H1 (cell line): Measurements from ENCODE around the gene KRTAP10-5.

ENCODE experiments used
- CEBPB ChIP-seq: IDR thresholded peaks from 2 replicates; pipeline ENCODE4 v1.6.1; 2012; ENCODE audit warnings: low read depth, low read length
- CHD2 ChIP-seq: IDR thresholded peaks from 2 replicates; pipeline ENCODE4 v1.6.1; 2012; ENCODE audit warnings: low read length, improper control_type of control experiment
- CTCF ChIP-seq, 3 experiments: IDR thresholded peaks; 1 replicate in 2 of 3; 2 replicates in 1 of 3; pipeline versions ENCODE4 v1.5.1 to v1.6.1; 2011; ENCODE audit warnings: low read length in 3 of 3, mild to moderate bottlenecking in 3 of 3, inconsistent platforms in 2 of 3, low read depth in 1 of 3, moderate library complexity in 1 of 3; ENCODE audit not compliant: insufficient read depth in 1 of 3; ENCODE audit errors: control extremely low read depth in 1 of 3
- RAD21 ChIP-seq, 2 experiments: IDR thresholded peaks in 1 of 2; conservative IDR thresholded peaks in 1 of 2; 2 replicates each; pipeline ENCODE4 v1.6.1; 2011; ENCODE audit warnings: low read depth in 2 of 2, low read length in 2 of 2, improper control_type of control experiment in 1 of 2, inconsistent platforms in 1 of 2, mild to moderate bottlenecking in 1 of 2, moderate library complexity in 1 of 2
- RBBP5 ChIP-seq: IDR thresholded peaks from 2 replicates; pipeline ENCODE4 v1.7.1; 2012; ENCODE audit warnings: low read depth, mild to moderate bottlenecking, inconsistent platforms, low read length, moderate library complexity, borderline replicate concordance
- RXRA ChIP-seq: IDR thresholded peaks from 2 replicates; pipeline ENCODE4 v1.6.1; 2011; ENCODE audit warnings: low read depth, mild to moderate bottlenecking, low read length, moderate library complexity; ENCODE audit not compliant: insufficient read depth
- USF2 ChIP-seq: IDR thresholded peaks from 2 replicates; pipeline ENCODE4 v1.6.1; 2011; ENCODE audit warnings: low read length, improper control_type of control experiment

GRCh38 chr21:44612669-44613229 is 32.3 kb upstream of the KRTAP10-5 start:
- TF ChIP-seq RBBP5 (no peak), CTCF (IDR thresholded peaks at IDR 0.05; ENCODE audit: control extremely low read depth in 1 of 3, insufficient read depth in 1 of 3, low read depth in 1 of 3, low read length in 3 of 3) (no peak), RXRA (no peak), CEBPB (no peak), RAD21 (IDR thresholded peaks at IDR 0.05 in 1 of 2, conservative IDR thresholded peaks at IDR 0.05 in 1 of 2; ENCODE audit: low read depth in 2 of 2, low read length in 2 of 2) (no peak), CHD2 (no peak), USF2 (no peak)
